Activated CD8-positive, alpha-beta memory T cell treated with anti-CD3 and anti-CD28 coated beads for 1 hour (primary cell): ENCODE results near the gene ZNG1A.
"Not testable (repeated sequence)": the region's sequence is repeated elsewhere in the genome, so short reads cannot be mapped to it uniquely, and the experiment has no call there.

Experiments used
- DNase-seq, 2 donors: peaks; one replicate each; pipeline ENCODE4 v3.0.0-alpha.2; 2020; ENCODE audit warnings: low read depth in 1 of 2; ENCODE audit errors: extremely low read depth in 1 of 2

ZNG1A gene

DNA sequence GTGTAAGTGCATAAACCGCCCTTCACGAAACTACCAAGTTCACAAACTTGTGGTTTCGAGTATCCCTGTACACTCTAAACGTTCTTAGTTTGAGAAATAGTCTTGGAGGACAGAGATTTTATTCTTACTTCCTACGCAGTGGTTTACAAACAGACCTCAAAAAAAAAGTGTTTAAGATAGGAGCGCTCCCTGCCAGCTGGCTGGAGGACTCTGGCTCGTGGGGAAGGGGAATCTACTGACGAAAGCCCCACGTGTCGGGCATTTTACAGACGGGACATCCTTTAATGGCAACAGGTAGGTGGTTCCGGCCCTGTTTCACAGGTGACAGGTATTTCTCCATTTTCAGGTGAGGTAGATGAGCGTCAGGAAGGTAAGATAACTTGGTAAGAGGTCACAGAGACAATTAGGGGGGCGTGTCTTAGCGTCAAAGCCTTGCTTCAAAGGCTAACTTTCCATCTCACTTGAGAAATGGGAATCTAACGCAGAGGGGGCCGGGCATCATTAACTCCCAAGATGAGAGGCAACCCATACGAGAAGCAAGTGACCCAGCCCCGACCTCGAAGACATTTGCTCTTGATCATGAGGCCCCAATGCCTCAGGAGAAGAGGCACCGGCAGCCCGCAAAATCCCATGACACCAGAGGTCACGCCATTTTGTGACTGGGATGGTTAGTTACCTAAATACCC, 573 bp downstream of the ZNG1A start:
- not testable (repeated sequence) for DNase-seq

GRCh38 chr9:169757-170156, 9.1 kb downstream of the ZNG1A start:
- not testable (repeated sequence) for DNase-seq

DNA sequence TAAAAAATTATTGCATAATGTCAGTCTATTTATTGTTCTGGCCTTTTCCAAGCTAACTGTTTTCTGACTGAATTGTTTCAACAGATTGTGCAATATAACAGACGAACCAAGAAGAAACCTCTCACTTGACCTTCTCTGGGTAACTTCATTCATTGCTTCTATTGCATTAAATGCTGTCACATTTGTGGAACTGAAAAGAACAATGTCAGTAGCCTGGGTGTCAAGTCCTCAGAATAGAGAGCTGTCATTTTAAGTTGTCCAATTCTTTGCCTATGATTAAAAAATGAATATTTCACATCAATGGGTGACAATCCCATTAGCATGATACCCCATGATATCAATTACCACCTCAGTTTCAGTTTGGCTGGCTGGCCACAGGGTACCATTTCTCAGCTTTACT, 19.0 kb downstream of the ZNG1A start:
- DNase-seq, result not testable (repeated sequence)

DNA sequence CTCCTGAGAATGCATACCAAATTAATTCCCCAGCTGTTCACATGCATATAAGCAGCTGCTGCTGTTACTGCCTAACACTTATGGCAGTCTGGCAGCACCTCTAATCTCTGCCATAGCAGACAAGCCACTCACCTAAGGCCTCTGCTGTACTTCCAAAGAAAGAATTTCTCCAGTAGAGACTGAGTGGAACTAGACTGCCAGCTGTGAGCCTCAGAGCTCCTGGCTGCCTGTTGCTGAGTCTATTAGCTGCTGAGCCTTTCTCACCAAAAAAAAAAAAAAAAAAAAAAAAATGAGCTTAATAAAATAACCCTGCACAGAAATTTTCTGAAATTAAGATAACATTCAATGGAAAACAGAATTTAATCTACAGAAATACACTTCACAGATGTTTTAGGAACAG, 27.7 kb downstream of the ZNG1A start:
- not testable (repeated sequence) for DNase-seq

DNA sequence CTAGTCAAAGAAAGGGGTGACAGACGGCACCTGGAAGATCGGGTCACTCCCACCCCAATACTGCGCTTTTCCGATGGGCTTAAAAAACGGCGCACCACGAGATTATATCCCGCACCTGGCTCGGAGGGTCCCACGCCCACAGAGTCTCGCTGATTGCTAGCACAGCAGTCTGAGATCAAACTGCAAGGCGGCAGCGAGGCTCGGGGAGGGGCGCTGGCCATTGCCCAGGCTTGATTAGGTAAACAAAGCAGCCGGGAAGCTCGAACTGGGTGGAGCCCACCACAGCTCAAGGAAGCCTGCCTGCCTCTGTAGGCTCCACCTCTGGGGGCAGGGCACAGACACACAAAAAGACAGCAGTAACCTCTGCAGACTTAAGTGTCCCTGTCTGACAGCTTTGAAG, 39.0 kb downstream of the ZNG1A start:
- not testable (repeated sequence) for DNase-seq

DNA sequence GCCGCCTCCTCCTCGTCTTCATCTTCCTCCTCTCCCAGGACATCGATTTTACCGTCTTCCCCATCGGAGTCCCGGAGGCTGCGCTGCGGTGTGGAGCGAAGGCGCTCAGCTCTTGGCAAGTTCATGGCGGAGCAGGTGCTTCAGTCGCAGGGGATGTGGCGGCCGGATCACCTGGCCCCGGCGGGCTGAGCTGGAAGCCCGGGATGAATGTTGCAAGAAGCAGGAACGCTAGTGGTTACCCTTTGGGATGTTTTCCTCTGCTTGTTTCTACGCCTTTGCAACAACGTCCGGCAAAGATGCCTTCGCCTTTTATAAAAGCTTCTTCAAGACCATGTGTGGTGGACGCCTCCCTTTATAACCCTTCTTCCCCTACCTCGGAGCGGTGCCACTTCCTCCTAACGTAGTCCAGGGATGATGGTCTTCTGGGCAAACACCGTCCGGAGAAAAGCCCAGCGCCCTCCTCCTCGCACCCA, 60.8 kb downstream of the ZNG1A start, which contains the start of gene FOXD4:
FOXD4 (minus strand) TSS at position 423 of the 473 bp plus-strand sequence; CDS start at position 125, 298 bp downstream.
- DNase-seq, result not testable (repeated sequence)

GRCh38 chr9:117144-117994, 61.5 kb downstream of the ZNG1A start:
- not testable (repeated sequence) for DNase-seq

DNA sequence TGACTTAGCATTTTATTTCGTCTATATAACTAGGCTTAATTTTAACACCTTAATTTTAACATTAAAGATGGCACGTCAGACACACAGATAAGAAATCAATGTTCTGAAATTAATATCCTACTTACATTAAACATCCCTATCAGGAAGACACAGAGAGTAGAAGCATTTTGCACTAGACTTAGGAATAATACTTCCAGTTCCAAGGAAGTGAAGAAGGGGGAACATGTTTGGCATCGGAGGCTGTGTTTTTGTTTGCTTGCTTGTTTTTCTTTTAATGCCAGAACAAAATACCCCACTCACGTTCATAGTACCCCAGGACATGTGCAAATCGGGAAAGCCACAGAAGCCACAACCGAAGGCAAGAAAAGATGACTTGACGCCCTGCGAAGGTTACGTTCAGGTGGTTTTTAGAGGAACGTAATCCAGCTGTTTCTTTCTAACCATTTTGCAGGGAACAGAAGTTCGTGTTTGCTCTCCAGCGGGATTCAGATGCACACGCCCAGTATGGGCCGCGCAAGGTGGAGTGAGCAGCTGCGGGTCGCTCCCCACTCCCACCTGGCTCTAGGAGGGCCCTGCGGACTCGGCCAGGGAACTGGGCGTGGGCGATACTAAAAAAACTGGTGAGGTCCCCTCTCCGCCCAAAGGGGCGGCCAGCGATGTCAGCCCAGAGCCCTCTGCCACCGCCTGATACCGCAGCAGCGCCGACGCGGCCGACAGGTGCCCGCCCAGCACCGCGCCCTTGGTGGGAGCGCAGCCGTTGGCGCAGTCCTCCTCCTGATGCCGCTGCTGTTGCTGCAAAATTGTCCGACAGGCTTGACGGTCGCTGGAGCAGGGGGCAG, 62.4 kb downstream of the ZNG1A start:
- not testable (repeated sequence) for DNase-seq

DNA sequence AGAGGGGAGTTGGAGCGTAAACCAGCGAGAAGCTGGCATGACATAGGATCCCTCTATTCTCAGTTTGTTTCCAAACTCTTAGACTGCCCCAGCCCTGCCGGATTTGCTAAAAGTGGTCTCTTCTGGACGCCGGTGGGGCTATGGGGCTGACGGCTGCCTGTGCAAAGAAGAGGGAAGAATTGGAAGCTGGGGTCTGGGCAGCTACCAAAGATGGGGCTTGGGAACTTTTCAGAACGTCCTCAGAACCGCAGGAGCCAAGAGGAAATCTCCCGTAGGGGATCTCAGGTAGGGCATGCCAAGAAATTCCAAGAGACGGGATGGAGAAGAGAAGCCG, 63.8 kb downstream of the ZNG1A start:
- DNase-seq, result not testable (repeated sequence)

DNA sequence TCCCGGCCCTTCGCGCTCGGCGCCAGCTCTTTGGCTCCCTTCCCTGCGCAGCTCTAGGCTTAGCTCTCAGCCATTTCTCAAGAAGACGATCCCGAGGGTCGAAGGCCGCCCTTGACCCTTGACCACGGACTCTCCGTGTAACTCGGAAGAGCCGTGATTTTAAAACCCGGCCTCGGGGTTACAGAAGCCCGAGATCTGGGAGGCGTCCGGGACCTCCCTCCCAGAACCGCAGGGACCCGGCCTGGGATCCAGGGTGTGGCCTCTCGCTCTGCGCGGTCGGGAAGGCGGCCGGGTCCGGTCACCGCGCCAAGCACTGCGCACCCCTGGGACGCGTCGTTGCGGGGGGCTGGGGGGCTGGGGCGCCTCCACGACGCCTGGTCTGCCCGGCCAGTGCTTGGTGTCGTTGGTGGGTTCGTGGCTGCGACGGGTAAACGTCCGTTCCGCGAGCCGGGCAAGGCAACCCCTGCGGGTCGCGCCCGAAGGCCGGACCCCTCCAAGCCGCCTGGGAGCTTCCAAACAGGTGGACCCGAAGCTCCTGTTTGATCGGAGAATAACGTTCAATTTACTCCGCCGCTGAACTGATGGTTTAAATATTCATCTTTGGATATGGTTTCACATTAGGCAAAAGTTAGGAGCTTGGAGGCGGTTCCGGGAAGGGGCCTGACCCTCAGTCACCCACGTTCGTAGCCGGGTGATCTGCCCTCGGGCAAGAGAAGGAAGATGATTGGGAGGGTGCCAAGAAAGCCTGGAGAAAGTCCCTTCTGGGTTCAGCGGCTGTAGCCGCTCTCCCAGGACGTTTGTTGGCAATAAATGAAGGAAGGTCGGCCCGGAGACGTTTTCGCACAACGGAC, 64.4 kb downstream of the ZNG1A start:
- DNase-seq, result not testable (repeated sequence)

DNA sequence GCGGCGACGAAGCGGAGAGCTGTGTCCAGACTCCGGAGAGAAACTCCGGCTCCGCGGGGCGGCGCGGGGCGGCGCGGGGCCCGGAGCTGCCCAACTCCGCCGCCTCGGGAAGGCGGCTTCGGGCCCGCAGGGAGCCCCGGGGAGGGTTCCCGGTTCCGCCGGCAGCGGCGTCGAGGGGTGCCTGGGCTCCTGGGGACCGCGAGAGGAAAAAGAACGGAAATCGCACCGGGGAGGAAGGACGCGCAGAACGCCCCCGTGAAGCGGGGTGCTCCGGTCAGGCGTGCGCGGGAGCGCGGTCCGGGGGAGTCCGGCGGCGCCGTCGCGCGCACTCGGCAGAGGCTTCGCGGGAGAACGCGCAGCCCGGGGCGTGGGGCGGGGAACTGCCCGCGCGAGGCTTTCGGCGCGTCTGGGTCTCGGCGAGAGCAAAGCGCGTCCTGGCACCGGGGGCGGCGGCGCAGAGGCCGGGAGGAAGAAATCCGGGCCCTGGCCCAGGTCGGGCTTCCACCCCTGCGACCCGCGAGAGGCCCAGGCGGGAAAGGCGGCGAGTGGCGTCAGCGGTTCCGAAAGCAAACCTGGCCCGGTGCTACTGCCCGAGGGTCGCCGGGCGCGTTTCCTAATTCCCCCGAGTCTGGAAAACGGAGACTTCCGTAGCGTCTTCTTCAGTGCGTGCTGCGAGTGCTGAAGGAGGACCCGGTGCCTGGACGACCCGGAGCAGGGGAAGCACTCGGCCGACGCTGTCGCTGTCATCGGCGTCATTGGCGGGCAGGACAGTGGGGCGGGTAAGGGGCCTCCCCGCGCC, 65.2 kb downstream of the ZNG1A start:
- DNase-seq, result not testable (repeated sequence)

GRCh38 chr9:112589-113467, 66.0 kb downstream of the ZNG1A start:
- not testable (repeated sequence) for DNase-seq

GRCh38 chr9:110672-111071, 68.2 kb downstream of the ZNG1A start:
- DNase-seq, result not testable (repeated sequence)

DNA sequence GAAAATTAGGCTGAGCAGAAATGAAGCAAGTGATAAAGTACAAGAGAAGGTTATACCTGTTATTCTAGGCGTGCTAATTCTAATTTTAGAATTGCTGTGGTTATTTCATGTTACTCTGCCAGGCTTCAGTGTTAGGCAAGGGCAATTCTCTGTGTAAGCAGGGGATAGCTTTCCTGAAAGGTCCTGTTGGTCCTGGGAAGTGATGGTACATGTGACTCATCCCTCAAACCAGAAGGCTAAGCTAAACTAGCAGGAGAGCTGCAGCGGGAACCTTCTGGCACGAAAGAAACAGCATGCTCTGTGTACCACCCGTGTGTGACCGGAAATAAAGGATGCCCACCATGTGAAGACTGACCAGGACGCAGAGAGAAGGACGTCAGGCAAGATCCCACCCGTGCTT, 69.3 kb downstream of the ZNG1A start:
- not testable (repeated sequence) for DNase-seq

DNA sequence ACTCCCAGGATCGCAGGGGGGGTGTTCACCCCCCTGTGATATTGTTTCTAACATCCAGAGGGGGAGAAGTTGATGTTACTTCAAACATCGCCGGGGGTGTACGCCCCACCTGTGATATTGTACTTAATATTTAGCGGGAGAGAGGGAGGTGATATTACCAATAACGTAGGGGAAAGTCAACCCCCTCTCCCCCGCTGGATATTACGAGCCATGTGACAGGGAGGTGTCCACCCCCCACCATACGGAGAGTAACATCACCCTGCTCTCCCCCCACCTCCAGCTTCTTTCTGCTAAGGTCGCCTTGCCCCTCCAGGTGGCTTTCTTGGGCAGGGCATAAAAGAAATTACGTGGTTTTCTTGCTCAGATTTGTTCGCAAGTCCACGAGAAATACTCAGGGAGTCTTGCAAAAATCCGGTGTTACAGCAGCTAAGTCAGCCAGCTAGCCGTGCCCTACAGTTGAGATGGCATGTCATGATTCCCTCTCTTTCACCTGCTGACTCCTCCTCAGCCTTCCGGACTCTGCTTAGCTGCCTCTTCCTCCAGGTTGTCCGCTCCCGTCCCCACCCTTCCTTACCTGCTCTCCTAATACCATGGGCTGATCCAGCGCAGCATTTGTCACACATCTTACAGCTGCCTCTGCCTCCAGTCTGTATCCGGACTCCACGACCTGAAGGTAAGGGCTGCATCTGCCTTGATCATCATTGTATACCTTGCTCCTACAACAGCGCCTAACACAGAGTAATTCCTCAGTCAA, 69.9 kb downstream of the ZNG1A start:
- not testable (repeated sequence) for DNase-seq

- DNase-seq, result not testable (repeated sequence)
Observed at GRCh38 chr9:105991-106390, 72.9 kb downstream of the ZNG1A start.

- not testable (repeated sequence) for DNase-seq
Observed at GRCh38 chr9:100430-100829, 78.4 kb downstream of the ZNG1A start.

DNA sequence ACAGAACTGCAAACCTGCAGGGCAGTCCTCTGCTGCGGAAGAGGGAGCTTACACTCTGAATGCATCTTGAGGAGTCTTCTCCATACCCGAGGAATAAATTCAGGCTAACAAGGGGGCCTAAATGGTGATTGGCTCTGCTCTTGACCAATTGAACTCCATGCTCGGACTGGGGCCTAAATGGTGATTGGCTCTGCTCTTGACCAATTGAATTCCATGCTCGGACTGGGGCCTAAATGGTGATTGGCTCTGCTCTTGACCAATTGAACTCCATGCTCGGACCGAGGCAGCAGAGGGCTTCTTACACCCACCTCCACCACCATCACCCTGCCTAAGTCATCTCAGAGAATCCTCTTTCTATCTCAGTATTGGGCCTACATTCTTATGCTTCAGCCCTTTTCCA, 79.0 kb downstream of the ZNG1A start:
- DNase-seq, result not testable (repeated sequence)
